ENCODE results near the gene GIMAP8. TPM values are rescaled to one million over a fixed set of nuclear protein-coding genes. Genes with fewer than 3 reads are reported as not detected.

Gene GIMAP8
- total and polyA plus RNA-seq, 2 experiments from 2014 or later: 0.06 TPM; not detected in 1

DNA sequence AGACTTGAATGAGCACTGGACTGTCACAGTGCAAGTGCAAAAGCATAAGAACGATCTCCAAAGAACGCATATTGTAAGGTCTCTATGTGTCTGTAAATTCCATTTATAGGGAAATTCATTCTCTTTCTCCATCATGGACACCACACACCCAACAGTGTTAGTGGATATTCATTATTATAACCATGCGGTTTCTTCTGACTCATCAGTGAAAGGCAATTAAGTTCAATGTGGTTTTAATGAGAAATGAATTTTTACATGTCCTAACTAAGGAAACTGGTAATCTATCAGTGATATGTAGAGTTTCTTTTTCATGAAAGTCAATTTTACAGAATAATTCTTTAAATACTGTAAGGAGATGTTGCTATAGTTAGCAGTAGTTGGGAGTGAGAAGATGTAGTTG, 25.9 kb downstream of the GIMAP8 start (continued):
- TF ChIP-seq, protein P1, sequence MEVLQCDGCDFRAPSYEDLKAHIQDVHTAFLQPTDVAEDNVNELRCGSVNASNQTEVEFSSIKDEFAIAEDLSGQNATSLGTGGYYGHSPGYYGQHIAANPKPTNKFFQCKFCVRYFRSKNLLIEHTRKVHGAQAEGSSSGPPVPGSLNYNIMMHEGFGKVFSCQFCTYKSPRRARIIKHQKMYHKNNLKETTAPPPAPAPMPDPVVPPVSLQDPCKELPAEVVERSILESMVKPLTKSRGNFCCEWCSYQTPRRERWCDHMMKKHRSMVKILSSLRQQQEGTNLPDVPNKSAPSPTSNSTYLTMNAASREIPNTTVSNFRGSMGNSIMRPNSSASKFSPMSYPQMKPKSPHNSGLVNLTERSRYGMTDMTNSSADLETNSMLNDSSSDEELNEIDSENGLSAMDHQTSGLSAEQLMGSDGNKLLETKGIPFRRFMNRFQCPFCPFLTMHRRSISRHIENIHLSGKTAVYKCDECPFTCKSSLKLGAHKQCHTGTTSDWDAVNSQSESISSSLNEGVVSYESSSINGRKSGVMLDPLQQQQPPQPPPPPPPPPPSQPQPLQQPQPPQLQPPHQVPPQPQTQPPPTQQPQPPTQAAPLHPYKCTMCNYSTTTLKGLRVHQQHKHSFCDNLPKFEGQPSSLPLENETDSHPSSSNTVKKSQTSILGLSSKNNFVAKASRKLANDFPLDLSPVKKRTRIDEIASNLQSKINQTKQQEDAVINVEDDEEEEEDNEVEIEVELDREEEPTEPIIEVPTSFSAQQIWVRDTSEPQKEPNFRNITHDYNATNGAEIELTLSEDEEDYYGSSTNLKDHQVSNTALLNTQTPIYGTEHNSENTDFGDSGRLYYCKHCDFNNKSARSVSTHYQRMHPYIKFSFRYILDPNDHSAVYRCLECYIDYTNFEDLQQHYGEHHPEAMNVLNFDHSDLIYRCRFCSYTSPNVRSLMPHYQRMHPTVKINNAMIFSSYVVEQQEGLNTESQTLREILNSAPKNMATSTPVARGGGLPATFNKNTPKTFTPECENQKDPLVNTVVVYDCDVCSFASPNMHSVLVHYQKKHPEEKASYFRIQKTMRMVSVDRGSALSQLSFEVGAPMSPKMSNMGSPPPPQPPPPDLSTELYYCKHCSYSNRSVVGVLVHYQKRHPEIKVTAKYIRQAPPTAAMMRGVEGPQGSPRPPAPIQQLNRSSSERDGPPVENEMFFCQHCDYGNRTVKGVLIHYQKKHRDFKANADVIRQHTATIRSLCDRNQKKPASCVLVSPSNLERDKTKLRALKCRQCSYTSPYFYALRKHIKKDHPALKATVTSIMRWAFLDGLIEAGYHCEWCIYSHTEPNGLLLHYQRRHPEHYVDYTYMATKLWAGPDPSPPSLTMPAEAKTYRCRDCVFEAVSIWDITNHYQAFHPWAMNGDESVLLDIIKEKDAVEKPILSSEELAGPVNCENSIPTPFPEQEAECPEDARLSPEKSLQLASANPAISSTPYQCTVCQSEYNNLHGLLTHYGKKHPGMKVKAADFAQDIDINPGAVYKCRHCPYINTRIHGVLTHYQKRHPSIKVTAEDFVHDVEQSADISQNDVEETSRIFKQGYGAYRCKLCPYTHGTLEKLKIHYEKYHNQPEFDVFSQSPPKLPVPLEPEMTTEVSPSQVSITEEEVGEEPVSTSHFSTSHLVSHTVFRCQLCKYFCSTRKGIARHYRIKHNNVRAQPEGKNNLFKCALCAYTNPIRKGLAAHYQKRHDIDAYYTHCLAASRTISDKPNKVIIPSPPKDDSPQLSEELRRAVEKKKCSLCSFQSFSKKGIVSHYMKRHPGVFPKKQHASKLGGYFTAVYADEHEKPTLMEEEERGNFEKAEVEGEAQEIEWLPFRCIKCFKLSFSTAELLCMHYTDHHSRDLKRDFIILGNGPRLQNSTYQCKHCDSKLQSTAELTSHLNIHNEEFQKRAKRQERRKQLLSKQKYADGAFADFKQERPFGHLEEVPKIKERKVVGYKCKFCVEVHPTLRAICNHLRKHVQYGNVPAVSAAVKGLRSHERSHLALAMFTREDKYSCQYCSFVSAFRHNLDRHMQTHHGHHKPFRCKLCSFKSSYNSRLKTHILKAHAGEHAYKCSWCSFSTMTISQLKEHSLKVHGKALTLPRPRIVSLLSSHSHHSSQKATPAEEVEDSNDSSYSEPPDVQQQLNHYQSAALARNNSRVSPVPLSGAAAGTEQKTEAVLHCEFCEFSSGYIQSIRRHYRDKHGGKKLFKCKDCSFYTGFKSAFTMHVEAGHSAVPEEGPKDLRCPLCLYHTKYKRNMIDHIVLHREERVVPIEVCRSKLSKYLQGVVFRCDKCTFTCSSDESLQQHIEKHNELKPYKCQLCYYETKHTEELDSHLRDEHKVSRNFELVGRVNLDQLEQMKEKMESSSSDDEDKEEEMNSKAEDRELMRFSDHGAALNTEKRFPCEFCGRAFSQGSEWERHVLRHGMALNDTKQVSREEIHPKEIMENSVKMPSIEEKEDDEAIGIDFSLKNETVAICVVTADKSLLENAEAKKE (CRISPR knock-in tag; IDR thresholded peaks at IDR 0.05): no peak
- no peak for TF ChIP-seq NANOG (IDR thresholded peaks at IDR 0.05; ENCODE audit: borderline replicate concordance)

DNA sequence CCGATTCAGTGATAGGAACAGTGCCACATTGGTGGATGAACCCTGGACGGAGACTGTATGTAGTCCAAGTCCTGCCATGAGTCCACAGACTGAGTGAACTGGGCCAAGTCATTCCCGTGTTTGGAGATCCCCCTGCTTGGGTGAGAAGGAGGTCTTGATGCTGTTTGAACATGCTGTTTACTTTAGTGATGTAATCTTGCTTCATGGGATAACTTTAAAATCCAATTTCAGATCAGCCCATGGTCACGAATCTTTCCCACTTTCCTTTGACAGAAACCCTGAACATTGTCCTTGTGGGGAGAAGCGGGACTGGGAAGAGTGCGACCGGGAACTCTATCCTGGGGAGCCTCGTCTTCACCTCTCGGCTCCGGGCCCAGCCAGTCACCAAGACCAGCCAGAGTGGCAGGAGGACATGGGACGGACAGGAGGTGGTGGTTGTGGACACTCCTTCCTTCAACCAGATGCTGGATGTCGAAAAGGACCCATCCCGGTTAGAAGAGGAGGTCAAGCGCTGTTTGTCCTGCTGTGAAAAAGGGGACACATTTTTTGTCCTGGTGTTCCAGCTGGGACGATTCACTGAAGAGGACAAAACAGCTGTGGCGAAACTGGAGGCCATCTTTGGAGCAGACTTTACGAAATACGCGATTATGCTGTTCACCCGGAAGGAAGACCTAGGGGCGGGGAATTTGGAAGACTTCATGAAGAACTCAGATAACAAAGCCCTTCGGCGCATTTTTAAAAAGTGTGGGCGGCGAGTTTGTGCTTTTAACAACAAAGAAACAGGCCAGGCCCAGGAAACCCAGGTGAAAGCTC, 26.6 kb downstream of the GIMAP8 start:
- Mint-ChIP-seq H3K4me1 (peaks cover 3% of the 10 kb centered on the region; the same call in 1 of the 3 replicates), H3K36me3 (ENCODE audit: low read depth) (no peaks in the 10 kb centered on the region)
- ATAC-seq: no peak
- TF ChIP-seq ZNF331 (CRISPR knock-in tag; IDR thresholded peaks at IDR 0.05; ENCODE audit: low read depth) (no peak), CREB1 (CRISPR knock-in tag; IDR thresholded peaks at IDR 0.05; ENCODE audit: low read depth) (no peak)
- TF ChIP-seq, protein P2, sequence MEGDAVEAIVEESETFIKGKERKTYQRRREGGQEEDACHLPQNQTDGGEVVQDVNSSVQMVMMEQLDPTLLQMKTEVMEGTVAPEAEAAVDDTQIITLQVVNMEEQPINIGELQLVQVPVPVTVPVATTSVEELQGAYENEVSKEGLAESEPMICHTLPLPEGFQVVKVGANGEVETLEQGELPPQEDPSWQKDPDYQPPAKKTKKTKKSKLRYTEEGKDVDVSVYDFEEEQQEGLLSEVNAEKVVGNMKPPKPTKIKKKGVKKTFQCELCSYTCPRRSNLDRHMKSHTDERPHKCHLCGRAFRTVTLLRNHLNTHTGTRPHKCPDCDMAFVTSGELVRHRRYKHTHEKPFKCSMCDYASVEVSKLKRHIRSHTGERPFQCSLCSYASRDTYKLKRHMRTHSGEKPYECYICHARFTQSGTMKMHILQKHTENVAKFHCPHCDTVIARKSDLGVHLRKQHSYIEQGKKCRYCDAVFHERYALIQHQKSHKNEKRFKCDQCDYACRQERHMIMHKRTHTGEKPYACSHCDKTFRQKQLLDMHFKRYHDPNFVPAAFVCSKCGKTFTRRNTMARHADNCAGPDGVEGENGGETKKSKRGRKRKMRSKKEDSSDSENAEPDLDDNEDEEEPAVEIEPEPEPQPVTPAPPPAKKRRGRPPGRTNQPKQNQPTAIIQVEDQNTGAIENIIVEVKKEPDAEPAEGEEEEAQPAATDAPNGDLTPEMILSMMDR (conservative IDR thresholded peaks at IDR 0.05; ENCODE audit: low read depth in 2 of 2): no peak
- TF ChIP-seq, protein P3, sequence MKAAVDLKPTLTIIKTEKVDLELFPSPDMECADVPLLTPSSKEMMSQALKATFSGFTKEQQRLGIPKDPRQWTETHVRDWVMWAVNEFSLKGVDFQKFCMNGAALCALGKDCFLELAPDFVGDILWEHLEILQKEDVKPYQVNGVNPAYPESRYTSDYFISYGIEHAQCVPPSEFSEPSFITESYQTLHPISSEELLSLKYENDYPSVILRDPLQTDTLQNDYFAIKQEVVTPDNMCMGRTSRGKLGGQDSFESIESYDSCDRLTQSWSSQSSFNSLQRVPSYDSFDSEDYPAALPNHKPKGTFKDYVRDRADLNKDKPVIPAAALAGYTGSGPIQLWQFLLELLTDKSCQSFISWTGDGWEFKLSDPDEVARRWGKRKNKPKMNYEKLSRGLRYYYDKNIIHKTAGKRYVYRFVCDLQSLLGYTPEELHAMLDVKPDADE (IDR thresholded peaks at IDR 0.05): no peak

More for the DNA sequence above, 26.6 kb downstream of the GIMAP8 start:
- Mint-ChIP-seq H3K27me3 (ENCODE audit: insufficient read depth, low read depth, poor library complexity) (peaks cover 7% of the 10 kb centered on the region), H3K27ac (no peak overlapping the region), H3K9me3 (peaks cover 3% of the 10 kb centered on the region; the same call in 2 of the 3 replicates), H3K4me3 (no peak overlapping the region)
- Histone ChIP-seq H3K27ac (ENCODE audit: low read depth) (no peak overlapping the region), H3K4me2 (no peak overlapping the region), H3K4me3 (no peak overlapping the region), H3K9me2 (ENCODE audit: insufficient read depth) (peaks cover 42% of the 10 kb centered on the region), H3K36me3 (ENCODE audit: insufficient read depth) (no peaks in the 10 kb centered on the region), H3K4me1 (ENCODE audit: insufficient read depth) (no peaks in the 10 kb centered on the region), H3F3A (replicated peaks; ENCODE audit: low read depth) (no peaks in the 10 kb centered on the region), H3K27me3 (ENCODE audit: insufficient read depth) (no peaks in the 10 kb centered on the region), H2AFZ (peak overlapping the region; percentile 59), H4K20me1 (replicated peaks; ENCODE audit: insufficient read depth) (no peaks in the 10 kb centered on the region), H3K79me2 (replicated peaks; ENCODE audit: insufficient read depth) (no peaks in the 10 kb centered on the region)
- DNase-seq (ENCODE audit: low spot score): no peak

Measured in GM23338 (cell line).